H1 (cell line): ENCODE results near the gene EN1. TPM values are rescaled to one million over a fixed set of nuclear protein-coding genes. Genes with fewer than 3 reads are reported as not detected.
A peak's percentile ranks its signal among the peaks of the same experiment; 100 is the strongest.

ENCODE experiments used
- CTCF ChIA-PET: fragments of 300-600 bp; sonication (Branson Sonifier 250); formaldehyde crosslinking; loops from one replicate; lab custom pipeline; 2021; ENCODE audit not compliant: partially characterized antibody; lab: Charles Lee
- POLR2A ChIA-PET: fragments of 300-600 bp; sonication (Branson Sonifier 250); formaldehyde crosslinking; loops from one replicate; lab custom pipeline; 2021; ENCODE audit warnings: inconsistent platforms; ENCODE audit not compliant: partially characterized antibody; lab: Charles Lee
- DNase-seq, 2 experiments: peaks; one replicate each; pipeline versions ENCODE4 v3.0.0 to v3.0.0-alpha.2; 2010 to 2022; ENCODE audit warnings: low spot score in 2 of 2, low read depth in 1 of 2, mixed read lengths in 1 of 2
- FAIRE-seq: peaks from 2 replicates; lab custom pipeline; 2011; peaks lifted over from hg19 to GRCh38; lab: Jason Lieb, UNC
- H2AFZ ChIP-seq: 2 replicates; pipeline ENCODE4 v1.8.1; 2012; ENCODE audit warnings: low read length, inconsistent platforms
- H2AK5ac ChIP-seq: 2 replicates; pipeline ENCODE4 v1.6.1; 2013; ENCODE audit warnings: low read depth, low read length
- H2BK120ac ChIP-seq: replicated peaks from 2 replicates; pipeline ENCODE3; 2013; ENCODE audit warnings: low read depth, low read length, inconsistent platforms
- H2BK12ac ChIP-seq: 2 replicates; pipeline ENCODE4 v1.6.1; 2013; ENCODE audit warnings: low read depth, low read length
- H2BK15ac ChIP-seq: 2 replicates; pipeline ENCODE4 v1.6.1; 2013; ENCODE audit warnings: low read length
- H2BK20ac ChIP-seq: 2 replicates; pipeline ENCODE4 v1.6.1; 2013; ENCODE audit warnings: low read length
- H2BK5ac ChIP-seq: 2 replicates; pipeline ENCODE4 v1.6.1; 2013; ENCODE audit warnings: low read depth, low read length
- H3K14ac ChIP-seq: 2 replicates; pipeline ENCODE4 v1.6.1; 2013; ENCODE audit warnings: inconsistent platforms; ENCODE audit not compliant: insufficient read length
- H3K18ac ChIP-seq: 2 replicates; pipeline ENCODE4 v1.6.1; 2013; ENCODE audit warnings: low read length; ENCODE audit errors: extremely low read depth
- H3K23ac ChIP-seq: 2 replicates; pipeline ENCODE4 v1.6.1; 2013; ENCODE audit warnings: inconsistent platforms; ENCODE audit not compliant: insufficient read length
- H3K23me2 ChIP-seq: 2 replicates; pipeline ENCODE4 v1.6.1; 2013; ENCODE audit warnings: low read depth, low read length
- H3K27ac ChIP-seq: 2 replicates; pipeline ENCODE4 v1.6.1; 2011; ENCODE audit warnings: low read depth, low read length, inconsistent platforms
- H3K27me3 ChIP-seq, 4 experiments: replicated peaks in 1 of 4; 1 replicate in 1 of 4; 2 replicates in 3 of 4; pipeline versions ENCODE4 v1.6.1 to v1.8.1; 2011 to 2013; ENCODE audit warnings: low read length in 3 of 4, mild to moderate bottlenecking in 3 of 4, inconsistent platforms in 2 of 4, mixed read lengths in 2 of 4, moderate library complexity in 1 of 4; ENCODE audit not compliant: control insufficient read depth in 3 of 4, insufficient read depth in 3 of 4; ENCODE audit errors: extremely low read depth in 1 of 4
- H3K36me3 ChIP-seq, 4 experiments: 2 replicates each; pipeline versions ENCODE4 v1.6.1 to v1.8.1; 2011 to 2013; ENCODE audit warnings: mild to moderate bottlenecking in 4 of 4, low read length in 3 of 4, moderate library complexity in 2 of 4, control low read depth in 1 of 4, inconsistent platforms in 1 of 4; ENCODE audit not compliant: insufficient read depth in 4 of 4, control insufficient read depth in 2 of 4
- H3K4ac ChIP-seq: replicated peaks from 2 replicates; pipeline ENCODE3; 2013; ENCODE audit warnings: low read length, low read depth, mixed read lengths, inconsistent platforms; ENCODE audit not compliant: insufficient read length
- H3K4me1 ChIP-seq, 4 experiments: replicated peaks in 1 of 4; 1 replicate in 1 of 4; 2 replicates in 3 of 4; pipeline versions ENCODE4 v1.6.1 to v1.8.1; 2011 to 2013; ENCODE audit warnings: low read length in 3 of 4, inconsistent platforms in 2 of 4, mixed read lengths in 1 of 4; ENCODE audit not compliant: insufficient read depth in 4 of 4, control insufficient read depth in 3 of 4
- H3K4me2 ChIP-seq, 2 experiments: 2 replicates each; pipeline versions ENCODE4 v1.6.1 to v1.8.1; 2011 to 2013; ENCODE audit warnings: low read depth in 2 of 2, low read length in 2 of 2, control low read depth in 1 of 2, inconsistent platforms in 1 of 2, mild to moderate bottlenecking in 1 of 2; ENCODE audit not compliant: insufficient read depth in 1 of 2
- H3K4me3 ChIP-seq, 4 experiments: fragments of 200-600, 300-600 bp in 1 of 4; sonication (generic), shearing (Covaris generic), sonication (Bioruptor Twin) in 1 of 4; 2 replicates each; pipeline versions ENCODE4 v1.5.1 to v1.8.1; 2011 to 2016; ENCODE audit warnings: low read length in 4 of 4, low read depth in 3 of 4, control low read depth in 2 of 4, inconsistent platforms in 2 of 4, mild to moderate bottlenecking in 2 of 4, mixed read lengths in 1 of 4, moderate library complexity in 1 of 4; ENCODE audit not compliant: insufficient read depth in 2 of 4; ENCODE audit errors: extremely low read depth in 1 of 4
- H3K56ac ChIP-seq: replicated peaks from 2 replicates; pipeline ENCODE3; 2013; ENCODE audit warnings: low read depth, mild to moderate bottlenecking, mixed read lengths, low read length, inconsistent platforms; ENCODE audit not compliant: insufficient read length
- H3K79me1 ChIP-seq: 2 replicates; pipeline ENCODE4 v1.6.1; 2013; ENCODE audit warnings: low read depth, low read length, control low read depth
- H3K79me2 ChIP-seq, 2 experiments: 2 replicates each; pipeline versions ENCODE4 v1.6.1 to v1.8.1; 2012 to 2013; ENCODE audit warnings: low read length in 2 of 2, mild to moderate bottlenecking in 2 of 2, inconsistent platforms in 1 of 2; ENCODE audit not compliant: insufficient read depth in 2 of 2, control insufficient read depth in 1 of 2
- H3K9ac ChIP-seq, 4 experiments: replicated peaks in 1 of 4; 1 replicate in 1 of 4; 2 replicates in 3 of 4; pipeline versions ENCODE4 v1.6.1 to v1.8.1; 2011 to 2013; ENCODE audit warnings: low read depth in 3 of 4, low read length in 3 of 4, control low read depth in 2 of 4, mild to moderate bottlenecking in 2 of 4, moderate library complexity in 2 of 4, inconsistent platforms in 1 of 4; ENCODE audit errors: extremely low read depth in 1 of 4
- H3K9me3 ChIP-seq, 2 experiments: 2 replicates each; pipeline versions ENCODE4 v1.6.1 to v1.8.1; 2012 to 2013; ENCODE audit warnings: mild to moderate bottlenecking in 2 of 2, moderate library complexity in 2 of 2, control low read depth in 1 of 2, inconsistent platforms in 1 of 2, low read depth in 1 of 2, low read length in 1 of 2, mixed read lengths in 1 of 2; ENCODE audit not compliant: insufficient read depth in 2 of 2
- H4K20me1 ChIP-seq, 2 experiments: replicated peaks in 1 of 2; 2 replicates each; pipeline versions ENCODE3 to v1.8.1; 2011 to 2013; ENCODE audit warnings: inconsistent platforms in 2 of 2, low read length in 2 of 2, mild to moderate bottlenecking in 1 of 2; ENCODE audit not compliant: insufficient read depth in 2 of 2, control insufficient read depth in 1 of 2
- H4K5ac ChIP-seq: 2 replicates; pipeline ENCODE4 v1.6.1; 2013; ENCODE audit warnings: low read length, low read depth, mixed read lengths, inconsistent platforms; ENCODE audit not compliant: insufficient read length
- H4K8ac ChIP-seq: 2 replicates; pipeline ENCODE4 v1.8.0; 2013; ENCODE audit warnings: mild to moderate bottlenecking, moderate library complexity, low read length, inconsistent platforms; ENCODE audit not compliant: insufficient read depth; ENCODE audit errors: extremely low read depth
- H4K91ac ChIP-seq: replicated peaks from 2 replicates; pipeline ENCODE3; 2013; ENCODE audit warnings: low read length, mixed read lengths, inconsistent platforms; ENCODE audit not compliant: insufficient read length
- BACH1 ChIP-seq: IDR thresholded peaks from 2 replicates; pipeline ENCODE4 v1.6.1; 2012; ENCODE audit warnings: low read length, improper control_type of control experiment
- EZH2 ChIP-seq: fragments of 200-600 bp; sonication (generic); IDR thresholded peaks from 2 replicates; pipeline ENCODE4 v1.7.1; 2012; ENCODE audit warnings: low read depth, mild to moderate bottlenecking, moderate library complexity, low read length, inconsistent platforms; ENCODE audit not compliant: severe bottlenecking
- WGBS, 2 experiments: shearing (Covaris generic) in 1 of 2; methylation state at CpG; one replicate each; pipeline versions ENCODE4 v1.1.6 to v1.1.7; 2013 to 2015; ENCODE audit warnings: low lambda C conversion rate in 2 of 2, mixed read lengths in 2 of 2, inconsistent platforms in 1 of 2, low coverage in 1 of 2, missing lambda C conversion rate in 1 of 2; ENCODE audit not compliant: insufficient replicate concordance in 2 of 2, insufficient coverage in 1 of 2, insufficient read length in 1 of 2; ENCODE audit errors: extremely low coverage in 1 of 2, missing lambda C conversion rate in 1 of 2; 5-methylcytosine and 5-hydroxymethylcytosine counted together
- polyA plus RNA-seq, 7 experiments: library from polyadenylated mRNA; depleted of rRNA in 3 of 7; stranded (reverse) in 5 of 7; unstranded in 2 of 7; fragments of >200 nt in 5 of 7; fragments of 200-250 nt in 2 of 7; gene quantifications; 1 replicate in 5 of 7; 2 replicates in 1 of 7; 4 replicates in 1 of 7; pipeline versions ENCODE4 v1.2.1 to v1.2.3, GENCODE V29; 2011 to 2013; ENCODE audit warnings: missing spikeins in 2 of 7, mixed read lengths in 2 of 7
- total RNA-seq: library from RNA; stranded (reverse); fragmentation: NEBNext Ultra II Directional; extraction: Animal tissue kit (Norgen Biotek cat#: 25700); gene quantifications from 2 replicates; pipeline ENCODE4 v1.2.1, GENCODE V29; 2021

EN1 gene
- total and polyA plus RNA-seq, 2 of the 8 experiments (the other 6 are each of a cell fraction or from before 2014, with no cell fraction given): not detected

GRCh38 chr2:118843483-118844132, 3.8 kb downstream of the EN1 start:
- FAIRE-seq (no peak), DNase-seq (no peak)
- H3K9me3 ChIP-seq: no peaks in the 10 kb centered on the region
- ChIA-PET POLR2A (interaction anchor here (0.8 to 2.1 kb wide), 2 partner anchors 9 to 10 kb away, joined by 5 read pairs; no protein-coding TSS in a partner anchor), CTCF (interaction anchor here (1.5 to 8.6 kb wide), 3 partner anchors 11 to 17 kb away, joined by 3 to 84 read pairs (median 3); no protein-coding TSS in a partner anchor)
- H4K91ac ChIP-seq: peak overlapping the region; percentile 68
- H3K14ac ChIP-seq: no peak overlapping the region
- H3K23me2 ChIP-seq: peaks cover 16% of the 10 kb centered on the region
- H2BK5ac ChIP-seq: peak overlapping the region; percentile 2; the same call in 1 of the 2 replicates
- no peak overlapping the region for H2AK5ac ChIP-seq
- H2BK15ac ChIP-seq: peak overlapping the region; percentile 81; the same call in 1 of the 2 replicates
- no peak overlapping the region for H3K4ac ChIP-seq
- peaks cover 0 to 10% (median 0%) of the 10 kb centered on the region in 4 experiments; a peak in 1 of 8 replicates for H3K36me3 ChIP-seq
- H2BK12ac ChIP-seq: peak overlapping the region; percentile 87; the same call in 1 of the 2 replicates
- H3K4me2 ChIP-seq: peak overlapping the region; percentile 80 to 90
- H3K9ac ChIP-seq: no peak overlapping the region
- WGBS, 2 experiments: 5% methylated on average over 8 of the region's 10 CpGs; no CpG with 5 or more reads in 1 of the 2 experiments
- no peak overlapping the region for H4K5ac ChIP-seq
- no peak overlapping the region for H3K23ac ChIP-seq
- no peak overlapping the region; the same call in 1 of the 2 replicates for H2BK20ac ChIP-seq
- H3K27ac ChIP-seq: no peak overlapping the region
- no peak overlapping the region for H3K56ac ChIP-seq
- no peak overlapping the region for H2AFZ ChIP-seq
- H3K27me3 ChIP-seq: peaks cover 90 to 99% (median 95%) of the 10 kb centered on the region in 4 experiments
- peak overlapping the region; percentile 90 for H3K18ac ChIP-seq
- H4K8ac ChIP-seq: no peak overlapping the region
- no peaks in the 10 kb centered on the region for H3K79me2 ChIP-seq
- TF ChIP-seq BACH1 (no peak), EZH2 (peak; percentile 72)
- H3K4me1 ChIP-seq: peaks cover 3 to 35% (median 27%) of the 10 kb centered on the region in 4 experiments
- H3K4me3 ChIP-seq: peak overlapping the region in 3 of 4 experiments; percentile 14 to 56 (median 30); a peak in 4 of 8 replicates
- H2BK120ac ChIP-seq: no peak overlapping the region
- peaks cover 17 to 20% of the 10 kb centered on the region in 2 experiments for H4K20me1 ChIP-seq
- H3K79me1 ChIP-seq: no peaks in the 10 kb centered on the region
